GM12874 (cell line): ENCODE data around the gene CCM2.

Experiments used
- TF ChIP-seq, protein P1 (sequence below): IDR thresholded peaks from 2 replicates; pipeline ENCODE4 v1.5.1; 2011; ENCODE audit warnings: low read depth, mild to moderate bottlenecking, control low read depth, low read length, moderate library complexity; ENCODE audit not compliant: insufficient read depth

CCM2 gene

DNA sequence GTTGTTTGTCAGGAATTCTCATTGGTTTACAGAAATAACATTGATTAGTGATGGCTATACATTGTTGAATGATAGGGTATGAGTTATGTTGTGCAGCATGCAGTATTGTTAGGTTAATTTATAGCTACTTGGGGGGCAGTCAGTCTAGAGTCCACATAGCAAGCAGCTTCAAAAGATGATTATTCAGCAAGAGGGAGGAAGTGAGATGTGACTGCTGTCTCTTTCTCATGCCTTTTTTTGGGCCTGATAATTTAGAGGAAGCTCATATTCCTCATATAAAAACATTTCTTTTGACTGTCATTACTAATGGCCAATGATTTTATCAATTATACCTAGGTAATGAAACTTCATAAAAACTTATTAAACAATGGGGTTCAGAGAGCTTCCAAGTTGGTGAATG lies 114.9 kb downstream of the CCM2 start:
- TF ChIP-seq, protein P1, sequence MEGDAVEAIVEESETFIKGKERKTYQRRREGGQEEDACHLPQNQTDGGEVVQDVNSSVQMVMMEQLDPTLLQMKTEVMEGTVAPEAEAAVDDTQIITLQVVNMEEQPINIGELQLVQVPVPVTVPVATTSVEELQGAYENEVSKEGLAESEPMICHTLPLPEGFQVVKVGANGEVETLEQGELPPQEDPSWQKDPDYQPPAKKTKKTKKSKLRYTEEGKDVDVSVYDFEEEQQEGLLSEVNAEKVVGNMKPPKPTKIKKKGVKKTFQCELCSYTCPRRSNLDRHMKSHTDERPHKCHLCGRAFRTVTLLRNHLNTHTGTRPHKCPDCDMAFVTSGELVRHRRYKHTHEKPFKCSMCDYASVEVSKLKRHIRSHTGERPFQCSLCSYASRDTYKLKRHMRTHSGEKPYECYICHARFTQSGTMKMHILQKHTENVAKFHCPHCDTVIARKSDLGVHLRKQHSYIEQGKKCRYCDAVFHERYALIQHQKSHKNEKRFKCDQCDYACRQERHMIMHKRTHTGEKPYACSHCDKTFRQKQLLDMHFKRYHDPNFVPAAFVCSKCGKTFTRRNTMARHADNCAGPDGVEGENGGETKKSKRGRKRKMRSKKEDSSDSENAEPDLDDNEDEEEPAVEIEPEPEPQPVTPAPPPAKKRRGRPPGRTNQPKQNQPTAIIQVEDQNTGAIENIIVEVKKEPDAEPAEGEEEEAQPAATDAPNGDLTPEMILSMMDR, result no peak

DNA sequence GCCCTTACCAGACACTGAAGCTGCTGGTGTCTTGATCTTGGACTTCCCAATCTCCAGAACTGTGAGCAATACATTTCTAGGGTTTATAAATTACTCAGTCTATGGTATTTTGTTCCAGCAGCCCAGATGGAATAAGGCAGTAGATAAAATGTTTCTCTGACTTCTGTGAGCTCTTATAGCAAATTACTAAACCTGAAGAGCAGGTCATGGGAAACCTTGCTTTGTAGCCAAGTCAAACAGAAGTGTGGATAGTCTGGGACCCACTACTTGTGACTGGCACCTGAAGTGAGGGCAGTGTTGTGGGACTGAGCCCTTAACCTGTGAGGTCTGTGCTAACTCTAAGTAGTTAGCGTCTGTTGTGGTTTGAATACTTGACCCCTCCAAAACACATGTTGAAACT lies 116.0 kb downstream of the CCM2 start:
- TF ChIP-seq, protein P1, result no peak

DNA sequence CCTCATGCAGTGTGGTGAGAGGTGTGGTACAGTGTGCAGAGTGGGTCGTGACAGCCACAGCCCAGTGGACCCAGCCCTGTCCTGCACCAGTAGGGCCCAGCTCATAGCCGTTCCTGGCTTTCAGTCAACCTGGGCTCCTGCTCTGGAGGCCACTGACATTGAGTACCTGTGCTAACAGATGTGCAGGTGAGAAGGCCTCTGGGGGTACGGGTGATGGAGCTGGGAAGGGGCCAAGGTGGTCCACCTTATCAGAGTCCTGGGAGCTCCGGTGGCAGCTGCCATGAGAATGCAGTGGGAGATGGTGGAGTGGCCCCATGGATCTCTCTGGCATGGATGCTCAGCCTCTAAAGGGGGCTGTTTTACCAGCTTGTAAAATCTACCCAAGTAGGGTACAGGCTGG lies 117.6 kb downstream of the CCM2 start:
- TF ChIP-seq, protein P1, result no peak

DNA sequence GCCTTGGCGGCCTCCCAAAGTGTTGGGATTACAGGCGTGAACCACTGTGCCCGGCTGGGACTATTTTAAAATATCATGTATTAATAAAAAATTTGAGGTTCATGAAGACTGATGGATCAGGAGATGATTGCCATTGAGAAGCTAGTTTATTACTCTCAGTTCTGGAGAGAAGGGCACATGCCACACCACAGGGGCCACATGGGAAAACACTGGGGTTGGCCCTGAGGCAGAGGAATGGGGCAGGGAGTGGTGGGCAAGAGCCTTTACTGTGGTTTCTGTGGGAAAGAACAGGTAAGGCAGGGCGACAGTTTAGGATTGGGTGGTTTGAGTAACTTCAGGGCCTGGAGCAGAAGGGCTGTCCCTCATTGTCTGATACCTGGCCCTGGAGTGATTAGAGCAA lies 118.3 kb downstream of the CCM2 start:
- TF ChIP-seq, protein P1, result no peak

DNA sequence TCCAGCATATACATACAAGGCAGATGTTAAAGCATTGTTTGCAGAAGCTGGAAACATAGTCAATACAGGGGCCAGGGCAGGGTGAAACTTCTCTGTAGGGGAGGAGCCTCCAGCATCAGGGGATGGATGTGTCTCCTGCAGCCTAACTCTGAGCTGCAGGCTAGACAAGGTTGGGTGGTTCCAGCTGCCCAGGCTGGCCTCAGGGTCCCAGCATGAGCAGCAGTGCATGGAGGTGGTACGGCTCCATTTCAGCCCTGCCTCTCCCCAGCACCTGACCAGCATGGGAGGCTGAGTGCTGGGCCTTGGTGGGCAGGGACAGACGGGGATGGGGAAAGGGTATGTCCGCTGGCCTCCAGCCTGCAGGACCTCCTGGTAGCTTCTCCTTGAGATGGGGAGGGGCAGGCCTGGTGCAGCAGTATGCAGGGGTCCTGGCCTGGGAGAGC lies 118.9 kb downstream of the CCM2 start:
- TF ChIP-seq, protein P1, result no peak

DNA sequence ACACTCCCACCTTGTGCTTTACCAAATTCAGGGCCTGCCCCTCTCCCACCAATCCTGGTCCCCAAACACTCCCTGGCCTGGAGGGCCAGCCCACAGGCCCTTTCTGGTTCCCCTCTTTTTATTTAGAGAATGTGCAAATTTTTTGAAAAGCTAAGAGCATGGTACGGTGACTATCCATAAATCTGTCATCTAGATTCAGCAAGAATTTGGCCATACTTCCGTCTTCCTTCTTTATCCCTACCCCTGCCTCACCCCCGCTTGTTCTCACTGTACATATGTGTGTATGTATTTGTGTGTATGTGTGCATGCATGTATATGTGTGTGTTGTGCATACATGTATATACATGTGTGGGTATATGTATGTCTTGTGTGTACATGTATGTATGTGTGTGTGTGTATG lies 119.5 kb downstream of the CCM2 start:
- TF ChIP-seq, protein P1, result no peak

DNA sequence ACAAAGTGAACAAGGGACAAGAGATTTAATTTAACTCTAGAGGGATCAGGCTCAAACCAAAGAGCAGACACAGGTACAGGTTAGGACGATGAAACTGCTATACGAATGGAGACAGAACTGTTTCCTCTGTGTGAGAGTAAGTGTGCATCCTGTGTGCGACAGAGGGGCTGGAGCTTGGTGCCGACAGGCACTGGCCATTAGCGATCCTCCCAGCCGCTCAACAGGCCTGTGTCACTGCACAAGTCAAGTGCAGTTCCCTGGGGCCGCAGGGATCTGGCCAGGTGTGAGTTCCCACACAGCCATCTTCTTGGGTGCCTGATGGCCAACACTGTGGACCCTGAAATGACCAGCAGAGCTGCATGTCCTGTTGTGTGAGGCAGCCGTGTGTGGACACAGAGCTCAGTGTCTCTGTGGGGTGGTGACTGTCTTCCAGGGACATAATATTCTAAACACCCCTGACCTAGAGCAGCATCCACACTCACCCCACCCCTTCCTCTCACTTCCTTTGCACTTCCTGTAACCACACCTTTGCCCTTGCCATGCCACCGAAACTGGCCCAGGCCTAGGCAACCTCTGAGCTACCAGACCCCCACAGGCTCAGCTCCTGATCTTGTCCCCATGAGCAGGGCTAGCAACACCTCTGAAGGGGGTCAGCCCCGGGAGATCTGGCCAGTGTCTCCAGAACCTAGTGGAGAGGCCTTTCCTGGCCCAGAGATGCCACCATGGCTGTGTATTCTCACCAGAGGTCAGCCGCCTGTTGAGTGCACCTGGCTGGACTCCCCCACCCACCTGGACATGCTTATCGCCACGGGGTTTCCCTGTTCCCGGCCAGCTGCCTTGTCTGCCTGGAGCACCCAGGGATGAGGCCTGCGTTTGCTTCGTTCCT lies 123.2 kb downstream of the CCM2 start:
- TF ChIP-seq, protein P1, result no peak
